GM20431 (cell line): Measurements from ENCODE around the gene SRPK3.

Experiments
- in situ Hi-C: fragments of 300-500 bp; cut with MseI, MboI; formaldehyde crosslinking; loops from one replicate; pipeline ENCODE4 v1.15.0; 2020; ENCODE audit warnings: low sequenced_read_pairs; ENCODE audit not compliant: unreplicated experiment

Gene SRPK3

GRCh38 chrX:153769158-153769864, 11.5 kb upstream of the SRPK3 start:
- in situ Hi-C loops = no loop called here

DNA sequence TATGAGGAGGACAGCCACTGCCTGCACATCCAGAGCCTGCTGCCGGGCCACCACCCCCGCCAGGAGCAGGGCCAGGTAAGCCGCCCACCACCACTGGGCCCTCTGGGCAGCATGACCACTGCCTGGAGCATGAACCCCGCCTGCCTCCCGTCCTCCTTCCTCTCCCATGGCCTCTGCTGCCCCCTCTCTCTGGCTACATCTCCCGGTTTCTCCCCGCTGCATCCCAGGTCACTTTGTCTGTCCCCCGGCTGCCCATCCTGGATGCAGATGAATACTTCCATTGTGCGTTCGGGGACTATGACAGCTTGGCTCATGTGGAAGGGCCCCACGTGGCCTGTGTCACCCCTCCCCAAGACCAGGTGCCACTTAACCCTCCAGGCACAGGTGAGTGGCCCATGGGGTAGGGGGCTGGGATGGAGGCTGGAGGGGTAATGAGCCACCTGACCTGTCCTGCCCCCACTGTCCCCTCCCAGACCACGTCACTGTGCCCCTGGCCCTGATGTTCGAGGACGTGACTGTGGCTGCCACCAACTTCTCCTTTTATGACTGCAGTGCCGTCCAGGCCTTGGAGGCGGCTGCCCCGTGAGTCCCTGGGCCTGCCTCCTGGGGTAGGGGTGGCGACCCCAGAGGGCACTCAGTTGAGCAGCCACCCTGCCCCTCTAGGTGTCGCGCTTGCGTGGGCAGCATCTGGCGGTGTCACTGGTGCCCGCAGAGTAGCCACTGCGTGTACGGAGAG, 10.8 kb upstream of the SRPK3 start:
- in situ Hi-C loops = no loop called here

GRCh38 chrX:153770601-153771414, 10.0 kb upstream of the SRPK3 start:
- in situ Hi-C loops = no loop called here

DNA sequence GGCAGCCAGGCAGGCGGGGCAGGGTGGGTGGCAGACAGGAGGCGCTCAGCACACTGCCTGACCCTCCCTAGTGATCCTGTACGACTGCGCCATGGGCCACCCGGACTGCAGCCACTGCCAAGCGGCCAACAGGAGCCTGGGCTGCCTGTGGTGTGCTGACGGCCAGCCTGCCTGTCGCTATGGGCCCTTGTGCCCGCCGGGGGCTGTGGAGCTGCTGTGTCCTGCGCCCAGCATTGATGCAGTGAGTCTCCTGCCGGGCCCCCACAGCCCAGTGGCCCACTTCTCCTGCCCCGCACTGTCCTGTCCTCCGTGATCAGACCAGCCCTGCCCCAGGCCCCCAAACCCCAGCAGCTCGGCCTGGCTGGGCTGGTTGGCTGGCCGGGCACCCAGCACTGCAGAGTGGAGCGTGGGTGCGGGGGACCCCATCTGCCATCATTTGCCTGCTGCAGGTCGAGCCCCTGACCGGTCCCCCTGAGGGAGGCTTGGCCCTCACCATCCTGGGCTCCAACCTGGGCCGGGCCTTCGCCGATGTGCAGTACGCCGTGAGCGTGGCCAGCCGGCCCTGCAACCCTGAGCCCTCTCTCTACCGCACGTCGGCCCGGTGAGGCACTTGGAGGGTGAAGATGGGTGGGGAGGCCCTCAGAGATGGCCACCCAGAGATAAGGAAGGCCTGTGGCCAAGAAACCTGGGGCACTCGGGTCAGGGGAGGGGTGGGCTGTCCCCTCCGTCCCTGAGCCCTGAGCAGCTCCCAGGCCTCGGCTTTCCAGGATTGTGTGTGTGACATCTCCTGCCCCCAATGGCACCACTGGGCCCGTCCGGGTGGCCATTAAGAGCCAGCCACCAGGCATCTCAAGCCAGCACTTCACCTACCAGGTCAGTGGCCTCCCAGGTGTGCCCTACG, 9.2 kb upstream of the SRPK3 start:
- in situ Hi-C loops = no loop called here

DNA sequence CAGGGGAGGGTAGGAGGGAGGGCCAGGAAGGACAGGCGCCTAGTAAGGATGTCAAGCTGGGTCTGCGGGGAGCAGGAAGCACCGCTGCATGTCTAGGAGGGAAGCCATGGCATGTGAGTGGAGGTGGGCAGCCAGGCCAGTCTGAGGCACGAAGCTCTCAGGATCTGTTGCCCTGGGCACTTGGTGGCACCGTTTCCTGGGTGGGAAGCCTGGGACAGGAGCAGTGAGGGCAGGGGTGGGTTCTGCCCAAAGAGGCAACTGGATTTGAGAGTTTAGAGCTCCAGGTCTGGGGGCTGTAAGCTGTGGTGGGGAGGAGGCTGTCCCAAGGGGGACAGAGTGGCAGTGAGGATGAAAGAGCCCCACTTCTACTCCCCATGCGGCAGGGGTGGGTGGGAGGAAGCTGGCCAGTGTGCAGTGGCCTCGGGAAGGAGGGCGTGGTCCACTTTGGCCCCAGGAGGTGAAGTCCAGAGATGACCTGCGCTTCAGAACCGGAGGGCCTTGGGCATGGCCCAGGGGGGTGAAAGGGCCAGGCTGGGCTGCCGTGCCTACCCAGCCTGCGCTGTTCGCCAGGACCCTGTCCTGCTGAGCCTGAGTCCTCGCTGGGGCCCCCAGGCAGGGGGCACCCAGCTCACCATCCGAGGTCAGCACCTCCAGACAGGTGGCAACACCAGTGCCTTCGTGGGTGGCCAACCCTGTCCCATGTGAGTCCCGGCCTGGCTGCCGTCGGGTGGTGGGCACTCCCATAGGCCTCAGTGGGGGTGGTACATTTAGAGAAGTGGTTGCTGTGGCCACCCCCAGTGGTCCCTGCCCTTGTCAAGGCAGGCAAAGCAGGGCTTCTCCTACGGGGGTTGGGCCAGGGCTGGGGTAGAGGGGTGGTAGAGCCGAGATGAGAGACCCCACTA, 8.3 kb upstream of the SRPK3 start:
- in situ Hi-C loops = no loop called here

GRCh38 chrX:153773218-153773611, 7.6 kb upstream of the SRPK3 start:
- in situ Hi-C loops = no loop called here

GRCh38 chrX:153773741-153774575, 6.9 kb upstream of the SRPK3 start:
- in situ Hi-C loops = no loop called here

DNA sequence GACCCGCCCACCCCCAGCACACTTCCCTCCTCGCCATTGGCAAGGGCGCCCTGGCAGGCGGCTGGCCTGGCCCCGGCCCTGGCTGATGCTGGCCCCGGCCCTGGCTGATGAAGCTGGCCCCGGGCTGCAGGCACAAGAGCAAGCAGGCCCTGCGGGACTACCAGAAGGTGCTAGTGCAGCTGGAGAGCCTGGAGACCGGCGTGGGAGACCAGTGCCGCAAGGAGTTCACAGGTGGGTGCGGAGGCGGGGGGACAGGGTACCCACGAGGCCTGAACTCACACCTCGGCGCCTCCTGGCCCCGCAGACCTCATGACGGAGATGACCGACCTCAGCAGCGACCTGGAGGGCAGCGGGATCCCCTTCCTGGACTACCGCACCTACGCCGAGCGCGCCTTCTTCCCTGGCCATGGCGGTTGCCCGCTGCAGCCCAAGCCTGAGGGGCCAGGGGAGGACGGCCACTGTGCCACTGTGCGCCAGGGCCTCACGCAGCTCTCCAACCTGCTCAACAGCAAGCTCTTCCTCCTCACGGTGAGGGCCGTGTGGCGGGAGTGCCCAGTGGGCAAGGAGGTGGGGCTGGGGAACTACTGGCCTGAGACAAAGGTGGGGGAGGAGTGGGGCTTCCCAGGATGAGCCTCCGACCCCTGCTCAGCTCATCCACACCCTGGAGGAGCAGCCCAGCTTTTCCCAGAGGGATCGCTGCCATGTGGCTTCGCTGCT, 6.1 kb upstream of the SRPK3 start:
- in situ Hi-C loops = no loop called here

DNA sequence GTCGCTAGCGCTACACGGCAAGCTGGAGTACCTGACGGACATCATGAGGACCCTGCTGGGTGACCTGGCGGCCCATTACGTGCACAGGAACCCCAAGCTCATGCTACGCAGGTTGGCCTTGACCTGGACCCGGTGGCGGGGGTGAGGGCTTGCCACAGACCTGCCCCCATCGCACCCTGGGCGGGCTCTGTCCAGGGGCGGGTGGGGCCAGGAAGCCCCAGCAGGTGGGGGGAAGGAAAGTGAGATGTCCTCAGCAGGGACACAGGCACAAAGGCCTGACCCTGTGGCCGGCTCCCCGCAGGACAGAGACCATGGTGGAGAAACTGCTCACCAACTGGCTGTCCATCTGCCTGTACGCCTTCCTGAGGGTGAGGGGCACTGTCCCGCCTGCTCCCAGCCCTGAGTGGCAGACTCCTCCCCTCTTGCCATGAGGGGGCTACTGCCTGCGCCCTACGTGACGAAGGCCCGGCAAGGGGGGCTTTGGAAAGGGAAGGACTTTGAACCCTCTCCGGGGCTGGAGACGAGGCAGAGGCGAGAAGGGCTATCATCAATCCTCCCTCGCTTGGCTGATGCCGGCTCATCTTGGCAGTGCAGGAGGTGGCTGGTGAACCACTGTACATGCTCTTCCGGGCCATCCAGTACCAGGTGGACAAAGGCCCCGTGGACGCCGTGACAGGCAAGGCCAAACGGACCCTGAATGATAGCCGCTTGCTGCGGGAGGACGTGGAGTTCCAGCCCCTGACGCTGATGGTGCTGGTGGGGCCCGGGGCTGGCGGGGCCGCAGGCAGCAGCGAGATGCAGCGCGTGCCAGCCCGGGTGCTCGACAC, 5.3 kb upstream of the SRPK3 start:
- in situ Hi-C loops = no loop called here

GRCh38 chrX:153776120-153776599, 4.7 kb upstream of the SRPK3 start:
- in situ Hi-C loops = no loop called here

DNA sequence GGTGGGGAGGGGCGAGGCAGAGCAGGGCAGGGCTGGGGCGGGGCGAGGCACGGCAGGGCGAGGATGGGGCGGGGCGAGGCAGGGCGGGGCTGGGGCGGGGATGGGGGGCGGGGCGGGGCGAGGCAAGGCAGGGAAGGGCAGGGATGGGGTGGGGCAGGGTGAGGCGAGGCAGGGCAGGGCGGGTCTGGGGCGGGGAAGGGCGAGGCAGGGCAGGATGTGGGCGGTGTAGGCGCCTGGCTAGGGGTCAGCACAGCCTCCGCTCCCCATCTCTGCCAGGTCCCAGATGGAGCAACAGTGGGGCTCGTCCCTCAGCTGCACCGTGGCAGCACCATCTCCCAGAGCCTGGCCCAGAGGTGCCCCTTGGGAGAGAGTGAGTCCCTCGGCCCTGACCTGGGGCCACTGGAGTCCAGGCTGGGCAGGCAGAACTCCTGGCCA, 4.2 kb upstream of the SRPK3 start:
- in situ Hi-C loops = no loop called here

DNA sequence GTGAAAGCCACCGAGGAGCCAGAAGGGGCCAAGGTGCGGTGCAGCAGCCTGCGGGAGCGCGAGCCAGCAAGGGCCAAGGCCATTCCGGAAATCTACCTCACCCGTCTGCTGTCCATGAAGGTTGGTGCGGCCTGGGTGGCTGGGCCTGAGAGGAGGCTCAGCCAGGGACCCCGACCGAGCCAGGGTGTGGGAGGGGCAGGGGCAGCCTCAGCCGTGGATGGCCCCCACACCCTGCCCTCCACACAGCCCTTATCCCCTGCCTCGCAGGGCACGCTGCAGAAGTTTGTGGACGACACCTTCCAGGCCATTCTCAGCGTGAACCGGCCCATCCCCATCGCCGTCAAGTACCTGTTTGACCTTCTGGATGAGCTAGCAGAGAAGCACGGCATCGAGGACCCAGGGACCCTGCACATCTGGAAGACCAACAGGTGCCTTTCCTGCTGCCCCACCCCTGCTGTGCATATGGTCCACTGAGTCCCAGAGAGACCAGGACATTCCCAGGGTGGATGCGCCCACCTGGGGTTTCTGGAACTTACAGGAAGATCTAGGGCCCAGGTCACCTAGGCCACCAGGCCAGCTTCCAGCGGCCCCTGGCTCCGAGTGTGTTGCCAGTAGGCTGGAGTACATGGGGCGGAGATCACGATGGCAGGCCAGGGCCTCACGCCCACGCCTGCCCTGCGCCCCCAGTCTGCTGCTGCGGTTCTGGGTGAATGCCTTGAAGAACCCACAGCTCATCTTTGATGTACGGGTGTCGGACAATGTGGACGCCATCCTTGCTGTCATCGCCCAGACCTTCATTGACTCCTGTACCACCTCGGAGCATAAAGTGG, 3.4 kb upstream of the SRPK3 start:
- in situ Hi-C loops = no loop called here

GRCh38 chrX:153778181-153778580, 2.7 kb upstream of the SRPK3 start:
- in situ Hi-C loops = no loop called here

- in situ Hi-C loops = no loop called here
Observed at GRCh38 chrX:153778684-153779101, 2.1 kb upstream of the SRPK3 start.

DNA sequence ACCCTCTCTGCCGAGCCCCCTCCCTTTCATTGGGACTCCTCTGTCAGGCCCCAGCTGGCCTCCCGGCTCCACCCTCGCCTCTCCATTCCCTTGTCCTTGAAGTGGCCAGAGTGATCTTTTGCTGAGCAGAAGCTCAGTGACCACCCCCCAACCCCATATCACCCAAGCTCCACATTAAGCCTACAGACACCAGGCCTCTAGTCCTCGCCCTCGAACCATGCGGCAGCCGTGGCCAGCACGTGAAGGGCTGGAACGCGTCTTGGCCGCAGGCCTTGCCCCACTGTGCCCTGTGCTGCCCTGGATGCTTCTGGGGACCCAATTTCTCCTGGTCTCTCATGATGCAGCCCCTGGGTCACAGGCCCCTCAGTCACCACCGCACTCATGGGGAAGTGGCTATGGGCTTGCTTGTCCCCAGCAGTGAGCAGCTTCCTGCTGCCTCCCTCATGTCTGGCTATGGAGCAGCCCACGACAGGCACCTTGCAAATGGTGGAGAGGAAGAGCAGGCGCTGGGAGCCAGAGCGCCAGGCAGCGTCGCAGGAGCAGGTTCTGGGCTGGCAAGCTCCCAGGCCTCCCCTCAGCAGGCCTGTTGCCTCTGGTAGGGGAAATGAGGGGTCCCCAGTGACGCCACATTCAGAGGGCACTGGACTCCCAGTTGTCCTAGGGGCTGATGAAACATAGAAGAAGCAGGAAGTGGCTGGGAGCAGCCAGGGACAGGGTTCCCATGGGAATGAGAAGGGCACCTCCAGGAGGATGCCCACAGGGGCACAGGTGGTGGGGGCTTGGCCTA, 757 bp upstream of the SRPK3 start:
- in situ Hi-C loops = no loop called here
